ENCODE results near the gene ROR1. TPM values are rescaled to one million over a fixed set of nuclear protein-coding genes. Genes with fewer than 3 reads are reported as not detected.

ROR1 gene
- total RNA-seq, 1 experiment from 2014 or later: 37.2 TPM

DNA sequence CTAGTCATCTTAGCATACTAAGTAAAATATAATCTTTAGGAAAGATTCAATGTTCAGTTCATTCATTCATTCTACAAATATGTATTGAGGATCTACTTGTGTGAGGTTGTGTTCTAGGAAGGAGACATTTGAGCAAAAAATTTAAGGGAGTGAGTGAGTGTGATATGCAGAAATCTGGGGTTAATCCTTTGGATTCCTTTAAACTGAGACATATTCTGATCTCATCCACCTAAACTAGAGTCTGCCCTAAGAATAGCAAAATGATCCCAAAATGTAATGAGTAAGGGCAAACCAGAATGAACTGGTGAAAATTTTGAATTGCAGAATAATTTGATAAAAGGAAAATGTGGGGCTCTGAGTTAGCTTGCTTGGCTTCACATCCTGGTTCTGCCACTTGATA, 438.2 kb downstream of the ROR1 start:
- H3K4me1 Mint-ChIP-seq (ENCODE audit: low read depth, unreplicated experiment): no peaks in the 10 kb centered on the region
- no peak for DNase-seq
- no TSS peak for BruUV-seq (replicated peaks)
- no peaks in the 10 kb centered on the region for H3K9me3 ChIP-seq
- no peak overlapping the region for H3K4me3 ChIP-seq (ENCODE audit: low read depth, low read length)
- TF ChIP-seq, protein P1, sequence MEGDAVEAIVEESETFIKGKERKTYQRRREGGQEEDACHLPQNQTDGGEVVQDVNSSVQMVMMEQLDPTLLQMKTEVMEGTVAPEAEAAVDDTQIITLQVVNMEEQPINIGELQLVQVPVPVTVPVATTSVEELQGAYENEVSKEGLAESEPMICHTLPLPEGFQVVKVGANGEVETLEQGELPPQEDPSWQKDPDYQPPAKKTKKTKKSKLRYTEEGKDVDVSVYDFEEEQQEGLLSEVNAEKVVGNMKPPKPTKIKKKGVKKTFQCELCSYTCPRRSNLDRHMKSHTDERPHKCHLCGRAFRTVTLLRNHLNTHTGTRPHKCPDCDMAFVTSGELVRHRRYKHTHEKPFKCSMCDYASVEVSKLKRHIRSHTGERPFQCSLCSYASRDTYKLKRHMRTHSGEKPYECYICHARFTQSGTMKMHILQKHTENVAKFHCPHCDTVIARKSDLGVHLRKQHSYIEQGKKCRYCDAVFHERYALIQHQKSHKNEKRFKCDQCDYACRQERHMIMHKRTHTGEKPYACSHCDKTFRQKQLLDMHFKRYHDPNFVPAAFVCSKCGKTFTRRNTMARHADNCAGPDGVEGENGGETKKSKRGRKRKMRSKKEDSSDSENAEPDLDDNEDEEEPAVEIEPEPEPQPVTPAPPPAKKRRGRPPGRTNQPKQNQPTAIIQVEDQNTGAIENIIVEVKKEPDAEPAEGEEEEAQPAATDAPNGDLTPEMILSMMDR (IDR thresholded peaks at IDR 0.05; ENCODE audit: insufficient read depth in 1 of 2, low read depth in 1 of 2, low read length in 1 of 2, severe bottlenecking in 1 of 2, unreplicated experiment in 1 of 2): no peak
- ChIA-PET CTCF (no interaction called here), POLR2A (no interaction called here)
- H3K9me3 Mint-ChIP-seq (ENCODE audit: unreplicated experiment): no peaks in the 10 kb centered on the region
- H3K27ac Mint-ChIP-seq (ENCODE audit: unreplicated experiment): no peak overlapping the region
- H3K36me3 Mint-ChIP-seq (ENCODE audit: insufficient read depth, unreplicated experiment): no peaks in the 10 kb centered on the region
- H3K27me3 Mint-ChIP-seq (ENCODE audit: insufficient read depth, unreplicated experiment): peaks cover 2% of the 10 kb centered on the region
- intact Hi-C loops (cut with micrococcal nuclease; ENCODE audit: unreplicated experiment): no loop called here
- H3K27me3 ChIP-seq (replicated peaks; ENCODE audit: control insufficient read depth, insufficient read depth, low read length): no peaks in the 10 kb centered on the region
- H3K4me1 ChIP-seq: no peaks in the 10 kb centered on the region
- H3K36me3 ChIP-seq (ENCODE audit: control insufficient read depth, insufficient read depth, low read length): no peaks in the 10 kb centered on the region
- H3K4me3 Mint-ChIP-seq (ENCODE audit: unreplicated experiment): no peak overlapping the region

DNA sequence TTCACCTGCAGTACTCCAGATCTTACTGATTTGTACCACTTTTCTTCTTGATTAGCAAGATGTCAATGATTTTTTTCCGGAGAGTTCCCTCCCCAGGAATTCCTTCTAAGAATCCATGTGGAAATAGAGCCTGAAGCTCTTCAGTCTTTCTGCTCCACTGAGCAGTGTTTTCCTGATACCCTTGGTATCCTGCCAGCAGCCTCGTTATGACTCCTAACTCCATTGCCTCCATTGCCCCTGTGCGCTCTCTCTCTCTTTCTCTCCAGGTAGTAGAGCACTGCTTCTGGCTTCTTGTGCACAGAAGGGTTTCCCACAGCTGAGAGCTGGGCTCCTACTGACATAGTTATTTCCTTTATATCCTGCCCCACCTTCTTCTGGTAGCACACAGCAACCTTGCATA, 441.8 kb downstream of the ROR1 start:
- no peak for DNase-seq
- no peaks in the 10 kb centered on the region for H3K27me3 ChIP-seq (replicated peaks; ENCODE audit: control insufficient read depth, insufficient read depth, low read length)
- no peaks in the 10 kb centered on the region for H3K4me1 Mint-ChIP-seq (ENCODE audit: low read depth, unreplicated experiment)
- H3K27me3 Mint-ChIP-seq (ENCODE audit: insufficient read depth, unreplicated experiment): peaks cover 6% of the 10 kb centered on the region
- no peak overlapping the region for H3K27ac Mint-ChIP-seq (ENCODE audit: unreplicated experiment)
- H3K36me3 Mint-ChIP-seq (ENCODE audit: insufficient read depth, unreplicated experiment): no peaks in the 10 kb centered on the region
- H3K9me3 Mint-ChIP-seq (ENCODE audit: unreplicated experiment): no peaks in the 10 kb centered on the region
- no peak overlapping the region for H3K4me3 ChIP-seq (ENCODE audit: low read depth, low read length)
- CTCF ChIA-PET: no interaction called here
- H3K36me3 ChIP-seq (ENCODE audit: control insufficient read depth, insufficient read depth, low read length): no peaks in the 10 kb centered on the region
- POLR2A ChIA-PET: no interaction called here
- no TSS peak for BruUV-seq (replicated peaks)
- no peak overlapping the region for H3K4me3 Mint-ChIP-seq (ENCODE audit: unreplicated experiment)
- no peaks in the 10 kb centered on the region for H3K9me3 ChIP-seq
- TF ChIP-seq, protein P1 (IDR thresholded peaks at IDR 0.05; ENCODE audit: insufficient read depth in 1 of 2, low read depth in 1 of 2, low read length in 1 of 2, severe bottlenecking in 1 of 2, unreplicated experiment in 1 of 2): no peak
- no peaks in the 10 kb centered on the region for H3K4me1 ChIP-seq
- intact Hi-C loops (cut with micrococcal nuclease; ENCODE audit: unreplicated experiment): no loop called here

DNA sequence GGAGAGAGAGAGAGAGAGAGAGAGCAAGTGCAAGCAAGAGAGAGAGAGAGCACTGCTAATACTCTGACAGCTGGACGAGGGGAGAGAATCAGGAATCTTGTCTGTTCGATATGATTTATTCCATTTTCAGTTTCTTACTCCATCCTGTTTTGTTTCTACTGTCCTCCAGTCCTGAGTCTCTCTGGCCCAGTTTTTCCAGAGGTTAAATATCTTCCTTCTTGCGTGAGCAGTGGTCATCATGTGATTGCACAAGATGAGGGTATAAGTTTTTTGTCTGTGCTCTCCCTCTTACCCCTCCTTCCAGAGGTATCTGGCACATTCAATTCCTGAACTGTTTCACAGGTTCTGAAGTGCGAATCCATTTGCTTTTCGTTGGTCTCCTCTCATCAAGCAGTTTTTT, 446.4 kb downstream of the ROR1 start:
- H3K27me3 ChIP-seq (replicated peaks; ENCODE audit: control insufficient read depth, insufficient read depth, low read length): no peaks in the 10 kb centered on the region
- ChIA-PET CTCF (no interaction called here), POLR2A (no interaction called here)
- H3K4me3 ChIP-seq (ENCODE audit: low read depth, low read length): no peak overlapping the region
- no peak overlapping the region for H3K4me3 Mint-ChIP-seq (ENCODE audit: unreplicated experiment)
- H3K4me1 ChIP-seq: no peaks in the 10 kb centered on the region
- intact Hi-C loops (cut with micrococcal nuclease; ENCODE audit: unreplicated experiment): no loop called here
- no peaks in the 10 kb centered on the region for H3K36me3 ChIP-seq (ENCODE audit: control insufficient read depth, insufficient read depth, low read length)
- peaks cover 3% of the 10 kb centered on the region for H3K27me3 Mint-ChIP-seq (ENCODE audit: insufficient read depth, unreplicated experiment)
- DNase-seq: no peak
- BruUV-seq (replicated peaks): no TSS peak
- no peaks in the 10 kb centered on the region for H3K9me3 ChIP-seq
- no peaks in the 10 kb centered on the region for H3K9me3 Mint-ChIP-seq (ENCODE audit: unreplicated experiment)
- TF ChIP-seq, protein P1 (IDR thresholded peaks at IDR 0.05; ENCODE audit: insufficient read depth in 1 of 2, low read depth in 1 of 2, low read length in 1 of 2, severe bottlenecking in 1 of 2, unreplicated experiment in 1 of 2): no peak
- H3K27ac Mint-ChIP-seq (ENCODE audit: unreplicated experiment): no peak overlapping the region
- H3K4me1 Mint-ChIP-seq (ENCODE audit: low read depth, unreplicated experiment): no peaks in the 10 kb centered on the region
- H3K36me3 Mint-ChIP-seq (ENCODE audit: insufficient read depth, unreplicated experiment): no peaks in the 10 kb centered on the region

All from Caco-2 (cell line).